HepG2 (cell line): ENCODE measurements around the gene PCBP1. TPM values are rescaled to one million over a fixed set of nuclear protein-coding genes. Genes with fewer than 3 reads are reported as not detected.

Experiments
- ATAC-seq: fragments of 200-7000 bp; cut with Tn5 transposase; 3 replicates; pipeline ENCODE4 v1.9.1; 2020; ENCODE audit warnings: mild to moderate bottlenecking, moderate library complexity
- BruUV-seq: library from RNA; stranded (reverse); fragments of 400-500 nt; replicated peaks from 2 replicates; lab custom pipeline; 2021; lab: Mats Ljungman, UMichigan
- CTCF ChIA-PET: fragments of 300-600 bp; formaldehyde crosslinking; extraction: SDS; loops from one replicate; lab custom pipeline; 2021; ENCODE audit warnings: low total read pairs, inconsistent platforms, low intra/inter-chr PET ratio; lab: Yijun Ruan, JAX
- POLR2A ChIA-PET: fragments of 350-600 bp; sonication (Branson Sonifier 250); formaldehyde crosslinking; loops from one replicate; lab custom pipeline; 2020; ENCODE audit warnings: antibody characterized with exemption, inconsistent platforms; lab: Yijun Ruan, JAX
- DNase-seq: peaks from one replicate; pipeline ENCODE4 v3.0.0-alpha.2; 2015; ENCODE audit warnings: low spot score
- FAIRE-seq: peaks from 3 replicates; lab custom pipeline; 2011; peaks lifted over from hg19 to GRCh38; lab: Jason Lieb, UNC
- H2AFZ ChIP-seq: one replicate; pipeline ENCODE4 v1.6.1; 2011; ENCODE audit warnings: low read length, inconsistent platforms
- H3K27ac ChIP-seq: fragments of 300-600 bp; 3 replicates; pipeline ENCODE4 v1.8.0; 2011; ENCODE audit warnings: mixed run types, mild to moderate bottlenecking, mixed read lengths, low read length, inconsistent platforms; ENCODE audit not compliant: insufficient read depth; ENCODE audit errors: extremely low read length
- H3K27me3 ChIP-seq, 2 experiments: fragments of 200-600 bp in 1 of 2; 2 replicates in 1 of 2; 3 replicates in 1 of 2; pipeline versions ENCODE4 v1.6.0 to v1.8.0; 2011; ENCODE audit warnings: low read length in 2 of 2, mild to moderate bottlenecking in 2 of 2, moderate library complexity in 2 of 2, inconsistent platforms in 1 of 2; ENCODE audit not compliant: insufficient read depth in 2 of 2, control insufficient read depth in 1 of 2
- H3K36me3 ChIP-seq, 2 experiments: fragments of 200-600 bp in 1 of 2; replicated peaks in 1 of 2; 2 replicates in 1 of 2; 3 replicates in 1 of 2; pipeline versions ENCODE4 v1.5.1 to v1.8.0; 2011; ENCODE audit warnings: low read length in 2 of 2, inconsistent platforms in 1 of 2; ENCODE audit not compliant: insufficient read depth in 2 of 2, control insufficient read depth in 1 of 2
- H3K4me1 ChIP-seq: 2 replicates; pipeline ENCODE4 v1.5.1; 2012; ENCODE audit warnings: low read length, inconsistent platforms; ENCODE audit not compliant: insufficient read depth
- H3K4me2 ChIP-seq: 2 replicates; pipeline ENCODE4 v1.6.0; 2011; ENCODE audit warnings: low read depth, low read length, inconsistent platforms
- H3K4me3 ChIP-seq, 3 experiments: fragments of 200-600 bp in 1 of 3; sonication (generic), shearing (Covaris generic) in 1 of 3; replicated peaks in 1 of 3; 2 replicates each; pipeline ENCODE4 v1.5.1; 2011 to 2016; ENCODE audit warnings: low read length in 3 of 3, inconsistent platforms in 2 of 3, low read depth in 2 of 3, mild to moderate bottlenecking in 2 of 3, control low read depth in 1 of 3, mixed read lengths in 1 of 3; ENCODE audit not compliant: insufficient read depth in 1 of 3
- H3K79me2 ChIP-seq: one replicate; pipeline ENCODE4 v1.6.1; 2011; ENCODE audit warnings: low read length, inconsistent platforms; ENCODE audit not compliant: insufficient read depth
- H3K9ac ChIP-seq: 2 replicates; pipeline ENCODE4 v1.6.0; 2011; ENCODE audit warnings: mild to moderate bottlenecking, low read depth, low read length, inconsistent platforms; ENCODE audit not compliant: insufficient read depth
- H3K9me3 ChIP-seq: 2 replicates; pipeline ENCODE4 v1.5.1; 2012; ENCODE audit warnings: mild to moderate bottlenecking, low read length
- H4K20me1 ChIP-seq: 2 replicates; pipeline ENCODE4 v1.6.0; 2011; ENCODE audit warnings: inconsistent platforms, mild to moderate bottlenecking, low read length, moderate library complexity; ENCODE audit not compliant: insufficient read depth
- CC2D1A ChIP-seq: sonication (generic); formaldehyde crosslinking; IDR thresholded peaks from 2 replicates; pipeline ENCODE4 v1.8.1; 2023; ENCODE audit warnings: mild to moderate bottlenecking, missing genetic modification reagents
- CHD2 ChIP-seq: IDR thresholded peaks from 2 replicates; pipeline ENCODE4 v1.6.1; 2011; ENCODE audit warnings: low read depth, low read length, improper control_type of control experiment
- FOSL2 ChIP-seq: sonication (generic); formaldehyde crosslinking; IDR thresholded peaks from 2 replicates; pipeline ENCODE4 v1.4.0; 2020; ENCODE audit warnings: missing genetic modification reagents
- FOXA3 ChIP-seq: IDR thresholded peaks from 2 replicates; pipeline ENCODE4 v1.6.1; 2016; ENCODE audit warnings: missing genetic modification reagents, missing compliant biosample characterization
- FOXM1 ChIP-seq: sonication (generic); formaldehyde crosslinking; IDR thresholded peaks from 2 replicates; pipeline ENCODE4 v1.5.0; 2020; ENCODE audit warnings: missing genetic modification reagents
- NFE2 ChIP-seq: sonication (generic); formaldehyde crosslinking; IDR thresholded peaks from 2 replicates; pipeline ENCODE4 v1.4.0; 2020; ENCODE audit warnings: missing genetic modification reagents
- PPARG ChIP-seq: conservative IDR thresholded peaks from 2 replicates; pipeline ENCODE4 v1.6.1; 2016; ENCODE audit warnings: missing biosample characterization, missing genetic modification reagents
- SNRNP70 ChIP-seq: fragments of 200-400 bp; formaldehyde crosslinking; IDR thresholded peaks from 2 replicates; pipeline ENCODE4 v1.6.1; 2017; ENCODE audit warnings: mild to moderate bottlenecking, low read depth, low read length, moderate library complexity
- TCF7L2 ChIP-seq: IDR thresholded peaks from 2 replicates; pipeline ENCODE4 v1.6.1; 2011; ENCODE audit warnings: mild to moderate bottlenecking, low read depth, low read length, moderate library complexity
- TEAD3 ChIP-seq: optimal IDR thresholded peaks from 2 replicates; pipeline ENCODE3; 2016; ENCODE audit warnings: borderline replicate concordance
- XBP1 ChIP-seq: sonication (generic); formaldehyde crosslinking; IDR thresholded peaks from 2 replicates; pipeline ENCODE4 v1.5.0; 2020; ENCODE audit warnings: missing genetic modification reagents
- ZFP36 ChIP-seq: fragments of 150-350 bp; IDR thresholded peaks from 2 replicates; pipeline ENCODE4 v1.6.1; 2018; ENCODE audit warnings: borderline replicate concordance, low read length, low read depth; ENCODE audit not compliant: partially characterized antibody
- ZFP82 ChIP-seq: sonication (generic); formaldehyde crosslinking; IDR thresholded peaks from 2 replicates; pipeline ENCODE4 v1.5.1; 2020; ENCODE audit warnings: mild to moderate bottlenecking, missing genetic modification reagents, borderline replicate concordance
- ZIK1 ChIP-seq: sonication (generic); formaldehyde crosslinking; IDR thresholded peaks from 2 replicates; pipeline ENCODE4 v1.5.0; 2020; ENCODE audit warnings: mild to moderate bottlenecking, low read depth, missing genetic modification reagents, borderline replicate concordance
- ZNF367 ChIP-seq: sonication (generic); formaldehyde crosslinking; IDR thresholded peaks from 2 replicates; pipeline ENCODE4 v1.4.0; 2020; ENCODE audit warnings: missing genetic modification reagents, borderline replicate concordance
- ZNF441 ChIP-seq: sonication (generic); formaldehyde crosslinking; IDR thresholded peaks from 2 replicates; pipeline ENCODE4 v1.7.0; 2021; ENCODE audit warnings: missing genetic modification reagents, borderline replicate concordance
- ZNF614 ChIP-seq: IDR thresholded peaks from 2 replicates; pipeline ENCODE4 v1.6.1; 2018; ENCODE audit warnings: missing biosample characterization, missing genetic modification reagents, inconsistent platforms, borderline replicate concordance
- ZNF781 ChIP-seq: sonication (generic); formaldehyde crosslinking; IDR thresholded peaks from 2 replicates; pipeline ENCODE4 v1.5.1; 2020; ENCODE audit warnings: borderline replicate concordance, mild to moderate bottlenecking, missing genetic modification reagents; ENCODE audit errors: not compliant biosample characterization
- WGBS: methylation state at CpG from one replicate; pipeline ENCODE4 v1.1.6; 2017; ENCODE audit warnings: low lambda C conversion rate; 5-methylcytosine and 5-hydroxymethylcytosine counted together
- in situ Hi-C: cut with HindIII; loops from 2 replicates; pipeline ENCODE4 v1.10.0; 2017; ENCODE audit warnings: low pct_unique_long_range_greater_than_20kb; ENCODE audit not compliant: extremely low pct_ligation_motif_present
- intact Hi-C: fragments of 100-400 bp; cut with micrococcal nuclease; formaldehyde crosslinking; loops from one replicate; pipeline ENCODE4 v1.10.0; 2022; ENCODE audit not compliant: unreplicated experiment
- polyA plus RNA-seq, 8 experiments: library from polyadenylated mRNA; depleted of rRNA in 3 of 8; stranded (reverse) in 7 of 8; unstranded in 1 of 8; fragments of >200 nt; fragmentation: Illumina TruSeq in 4 of 8; extraction: Trizol in 4 of 8; gene quantifications; 2 replicates each; pipeline versions ENCODE4 v1.2.1 to v1.2.3, GENCODE V29; 2011 to 2016; ENCODE audit warnings: low read depth in 4 of 8, missing spikeins in 1 of 8, mixed read lengths in 1 of 8; ENCODE audit not compliant: insufficient read depth in 1 of 8
- total RNA-seq, 5 experiments: library from RNA; depleted of rRNA; stranded (reverse); fragments of >200 nt; fragmentation: Illumina TruSeq; extraction: Trizol; gene quantifications; 2 replicates each; pipeline ENCODE4 v1.2.3, GENCODE V29; 2016; ENCODE audit warnings: low read depth in 1 of 5
- TF ChIP-seq, protein P1 (sequence below): sonication (generic); formaldehyde crosslinking; IDR thresholded peaks from 2 replicates; pipeline ENCODE4; 2020; ENCODE audit warnings: missing genetic modification reagents, mild to moderate bottlenecking, borderline replicate concordance
- TF ChIP-seq, protein P2 (sequence below): sonication (generic); formaldehyde crosslinking; IDR thresholded peaks from 2 replicates; pipeline ENCODE4 v1.9.0; 2022; ENCODE audit warnings: low read depth, missing genetic modification reagents

The PCBP1 gene
- total and polyA plus RNA-seq, 2 of the 13 experiments (the other 11 are each of a cell fraction or from before 2014, with no cell fraction given): 32.0 to 137 TPM

DNA sequence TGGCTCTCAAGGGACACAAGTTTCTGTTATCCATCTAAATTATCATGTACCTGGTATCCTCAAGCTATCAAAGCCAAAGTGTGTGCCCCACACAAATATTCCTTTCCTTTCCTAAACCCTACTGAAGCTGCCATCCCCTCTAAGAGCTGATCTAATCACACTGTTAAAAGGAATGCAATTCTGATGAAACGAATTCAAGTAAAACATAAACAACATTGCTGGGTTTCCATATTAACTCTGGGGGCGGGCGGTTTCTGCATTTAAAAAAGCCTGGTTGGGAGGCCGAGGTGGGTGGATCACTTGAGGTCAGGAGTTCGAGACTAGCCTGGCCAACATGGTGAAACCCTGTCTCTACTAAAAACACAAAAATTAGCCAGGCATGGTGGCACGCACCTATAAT, 41.9 kb upstream of the PCBP1 start:
- DNase-seq: no peak
- no peak for ATAC-seq
- TF ChIP-seq ZNF441 (no peak), ZFP36 (no peak), ZIK1 (no peak), ZNF367 (CRISPR knock-in tag) (no peak), TCF7L2 (no peak), NFE2 (CRISPR knock-in tag) (no peak), XBP1 (CRISPR knock-in tag) (no peak), PPARG (CRISPR knock-in tag) (no peak), CC2D1A (CRISPR knock-in tag) (no peak), TEAD3 (CRISPR knock-in tag) (no peak), ZNF781 (no peak), SNRNP70 (no peak), FOXA3 (no peak), CHD2 (no peak), FOSL2 (no peak), ZNF614 (CRISPR knock-in tag) (no peak), ZFP82 (CRISPR knock-in tag) (no peak), FOXM1 (CRISPR knock-in tag) (no peak)
- TF ChIP-seq, protein P1, sequence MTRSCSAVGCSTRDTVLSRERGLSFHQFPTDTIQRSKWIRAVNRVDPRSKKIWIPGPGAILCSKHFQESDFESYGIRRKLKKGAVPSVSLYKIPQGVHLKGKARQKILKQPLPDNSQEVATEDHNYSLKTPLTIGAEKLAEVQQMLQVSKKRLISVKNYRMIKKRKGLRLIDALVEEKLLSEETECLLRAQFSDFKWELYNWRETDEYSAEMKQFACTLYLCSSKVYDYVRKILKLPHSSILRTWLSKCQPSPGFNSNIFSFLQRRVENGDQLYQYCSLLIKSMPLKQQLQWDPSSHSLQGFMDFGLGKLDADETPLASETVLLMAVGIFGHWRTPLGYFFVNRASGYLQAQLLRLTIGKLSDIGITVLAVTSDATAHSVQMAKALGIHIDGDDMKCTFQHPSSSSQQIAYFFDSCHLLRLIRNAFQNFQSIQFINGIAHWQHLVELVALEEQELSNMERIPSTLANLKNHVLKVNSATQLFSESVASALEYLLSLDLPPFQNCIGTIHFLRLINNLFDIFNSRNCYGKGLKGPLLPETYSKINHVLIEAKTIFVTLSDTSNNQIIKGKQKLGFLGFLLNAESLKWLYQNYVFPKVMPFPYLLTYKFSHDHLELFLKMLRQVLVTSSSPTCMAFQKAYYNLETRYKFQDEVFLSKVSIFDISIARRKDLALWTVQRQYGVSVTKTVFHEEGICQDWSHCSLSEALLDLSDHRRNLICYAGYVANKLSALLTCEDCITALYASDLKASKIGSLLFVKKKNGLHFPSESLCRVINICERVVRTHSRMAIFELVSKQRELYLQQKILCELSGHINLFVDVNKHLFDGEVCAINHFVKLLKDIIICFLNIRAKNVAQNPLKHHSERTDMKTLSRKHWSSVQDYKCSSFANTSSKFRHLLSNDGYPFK: no peak
- TF ChIP-seq, protein P2, sequence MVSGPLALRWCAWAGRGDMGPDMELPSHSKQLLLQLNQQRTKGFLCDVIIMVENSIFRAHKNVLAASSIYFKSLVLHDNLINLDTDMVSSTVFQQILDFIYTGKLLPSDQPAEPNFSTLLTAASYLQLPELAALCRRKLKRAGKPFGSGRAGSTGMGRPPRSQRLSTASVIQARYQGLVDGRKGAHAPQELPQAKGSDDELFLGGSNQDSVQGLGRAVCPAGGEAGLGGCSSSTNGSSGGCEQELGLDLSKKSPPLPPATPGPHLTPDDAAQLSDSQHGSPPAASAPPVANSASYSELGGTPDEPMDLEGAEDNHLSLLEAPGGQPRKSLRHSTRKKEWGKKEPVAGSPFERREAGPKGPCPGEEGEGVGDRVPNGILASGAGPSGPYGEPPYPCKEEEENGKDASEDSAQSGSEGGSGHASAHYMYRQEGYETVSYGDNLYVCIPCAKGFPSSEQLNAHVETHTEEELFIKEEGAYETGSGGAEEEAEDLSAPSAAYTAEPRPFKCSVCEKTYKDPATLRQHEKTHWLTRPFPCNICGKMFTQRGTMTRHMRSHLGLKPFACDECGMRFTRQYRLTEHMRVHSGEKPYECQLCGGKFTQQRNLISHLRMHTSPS (CRISPR knock-in tag): no peak
- intact Hi-C loops: no loop called here
- WGBS: 95% methylated on average over 6 of the region's 6 CpGs
- in situ Hi-C loops: no loop called here
- Histone ChIP-seq H3K9ac (no peak overlapping the region), H3K79me2 (no peaks in the 10 kb centered on the region), H2AFZ (no peak overlapping the region), H3K4me3 (no peak overlapping the region), H3K4me1 (peaks cover 12% of the 10 kb centered on the region), H4K20me1 (no peaks in the 10 kb centered on the region), H3K9me3 (no peaks in the 10 kb centered on the region), H3K4me2 (no peak overlapping the region), H3K27ac (no peak overlapping the region), H3K36me3 (peaks cover 11 to 40% of the 10 kb centered on the region in 2 experiments), H3K27me3 (no peaks in the 10 kb centered on the region)
- no peak for FAIRE-seq
- no TSS peak for BruUV-seq
- CTCF ChIA-PET: no interaction called here
- POLR2A ChIA-PET: interaction anchor here (2.3 to 3.0 kb wide), 2 partner anchors 12 to 131 kb away, joined by 6 to 11 read pairs; partner anchors contain the start of gene MXD1
